NCI-H1694 (cell line): Measurements from ENCODE around the gene SPX.

Source experiments
- DNase-seq: peaks from one replicate; lab custom pipeline; 2025; lab: John Stamatoyannopoulos, UW

SPX gene

DNA sequence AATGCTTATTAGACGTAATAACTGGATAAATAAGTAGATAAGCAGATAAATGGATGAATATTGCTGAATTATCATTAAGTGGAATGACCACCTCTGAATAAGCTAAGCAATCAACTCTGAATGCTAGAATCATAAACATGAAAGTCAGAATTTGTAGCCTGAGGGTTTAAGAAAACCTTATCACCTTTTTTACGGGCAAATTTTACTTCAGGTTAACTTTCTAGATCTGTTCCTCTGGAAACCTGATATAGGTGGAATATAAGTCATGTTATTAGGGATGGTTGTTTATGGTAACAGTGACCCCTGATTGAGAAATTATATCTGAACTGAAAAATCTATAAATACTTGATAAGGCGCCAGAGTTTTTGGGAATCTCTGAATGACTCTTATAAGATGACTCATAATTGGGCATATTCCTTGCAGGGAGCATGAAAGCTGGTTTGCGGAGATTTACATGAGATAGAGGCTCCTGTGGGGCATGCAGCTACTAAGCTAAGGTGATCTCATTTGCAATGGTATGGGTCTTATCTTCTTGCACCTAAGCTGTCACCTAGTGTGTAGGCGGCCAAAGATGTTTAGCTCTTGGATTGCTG lies 12.1 kb downstream of the SPX start:
- DNase-seq = no peak

DNA sequence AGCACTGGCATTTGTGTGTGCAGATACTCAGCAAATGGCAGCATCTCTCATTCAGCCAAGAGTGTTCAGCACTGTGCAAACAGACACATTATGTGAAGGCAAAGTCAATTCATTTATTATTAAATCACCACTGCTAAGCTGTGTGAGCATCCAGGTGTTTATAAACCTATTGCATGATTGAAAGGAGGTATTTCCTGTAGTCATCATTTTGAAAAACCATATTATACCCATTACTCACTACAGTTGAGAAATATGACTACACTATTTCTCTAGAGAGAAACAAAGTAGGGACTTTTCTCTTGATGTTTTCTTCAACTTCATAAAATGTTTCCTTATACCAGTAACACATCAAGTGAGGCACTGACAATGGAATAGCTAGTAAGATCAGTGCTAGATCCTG lies 13.7 kb downstream of the SPX start:
- no peak for DNase-seq

DNA sequence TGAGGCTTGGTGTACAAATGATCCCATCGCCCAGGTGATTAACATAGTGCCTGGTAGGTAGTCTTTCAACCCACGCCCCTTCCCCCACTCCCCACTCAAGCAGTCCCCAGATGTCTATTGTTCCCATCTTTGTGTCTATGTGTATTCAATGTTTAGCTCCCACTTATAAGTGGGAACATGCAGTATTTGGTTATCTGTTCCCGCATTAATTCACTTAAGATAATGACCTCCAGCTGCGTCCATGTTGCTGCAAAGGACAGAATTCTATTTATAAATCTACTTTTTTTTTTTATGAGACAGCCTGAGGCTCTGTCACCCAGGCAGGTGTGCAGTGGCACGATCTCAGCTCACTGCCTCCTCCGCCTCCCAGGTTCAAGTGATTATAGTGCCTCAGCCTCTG lies 15.7 kb downstream of the SPX start:
- no peak for DNase-seq

DNA sequence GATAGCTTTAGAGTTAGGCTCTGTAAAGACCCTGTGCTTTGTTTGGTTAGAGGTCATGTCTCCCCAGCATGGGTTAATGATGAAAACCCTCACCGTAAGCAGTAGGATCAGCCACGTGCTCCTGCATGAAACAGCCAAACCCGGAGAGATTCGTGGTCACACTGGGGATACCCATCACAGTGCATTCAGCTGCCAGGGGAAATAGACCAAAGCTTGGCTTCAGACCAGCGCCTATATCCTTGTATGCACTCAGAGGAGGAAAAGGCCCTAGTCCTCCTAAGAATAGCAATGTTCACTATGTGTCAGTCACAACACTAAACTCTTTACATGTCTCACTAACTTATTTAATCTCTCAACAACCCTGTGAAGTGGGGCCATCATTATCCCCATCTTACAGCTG lies 16.3 kb downstream of the SPX start:
- DNase-seq = no peak

DNA sequence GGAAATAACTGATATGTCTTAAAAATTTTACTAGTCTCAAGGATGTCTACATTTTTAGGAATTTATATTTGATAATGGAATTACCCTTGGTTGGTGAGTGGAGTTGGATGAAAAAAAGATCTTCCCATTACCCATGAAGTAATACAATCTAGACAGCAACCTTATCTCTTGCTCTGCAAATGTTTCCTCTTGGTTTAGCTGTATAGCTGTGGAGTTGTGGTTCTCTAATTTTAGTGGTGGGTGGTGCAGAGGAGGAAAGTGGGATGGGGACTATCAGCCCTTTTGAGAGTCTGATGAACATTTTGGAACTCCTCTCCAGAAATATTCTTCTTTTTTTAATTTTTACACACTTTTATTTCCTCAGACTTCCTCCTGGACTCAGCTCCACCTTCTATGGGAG lies 17.1 kb downstream of the SPX start:
- DNase-seq = no peak

DNA sequence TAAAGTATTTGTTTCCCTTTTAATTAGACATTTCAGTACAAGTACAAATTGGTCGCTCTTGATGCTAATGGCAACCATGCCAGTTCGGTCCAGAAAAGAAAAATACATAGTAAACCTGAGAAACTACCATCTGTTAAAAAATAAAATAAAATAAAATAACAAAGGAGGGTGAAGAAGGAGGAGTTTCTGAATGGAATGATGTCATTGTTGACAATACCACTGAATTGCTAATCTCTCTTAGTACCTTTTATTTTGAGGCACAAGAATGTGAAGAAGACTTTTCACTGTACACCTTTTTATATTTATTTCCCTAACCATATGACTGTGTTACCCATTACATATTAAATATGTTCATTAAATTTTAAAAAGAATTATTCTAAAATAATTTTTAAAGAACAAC lies 19.5 kb downstream of the SPX start:
- no peak for DNase-seq

DNA sequence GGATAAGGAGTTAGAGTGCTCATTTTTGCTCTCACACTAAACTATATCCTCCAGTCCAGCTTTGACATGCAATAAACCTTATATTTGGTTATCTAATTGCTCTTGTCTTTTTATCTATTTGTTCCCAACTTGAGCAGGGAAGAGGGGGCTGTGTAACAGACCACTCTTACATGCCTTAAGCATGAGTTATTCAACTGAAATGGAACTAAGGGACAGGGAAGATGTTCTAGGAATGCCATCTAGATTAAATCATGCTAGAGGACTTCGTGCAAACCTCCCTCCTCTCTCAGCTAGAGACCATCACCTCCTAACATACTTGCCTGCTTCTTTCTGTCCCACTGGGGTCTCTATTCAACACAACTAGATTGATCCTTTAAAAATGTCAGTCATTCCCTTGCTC lies 20.6 kb downstream of the SPX start:
- DNase-seq = no peak

DNA sequence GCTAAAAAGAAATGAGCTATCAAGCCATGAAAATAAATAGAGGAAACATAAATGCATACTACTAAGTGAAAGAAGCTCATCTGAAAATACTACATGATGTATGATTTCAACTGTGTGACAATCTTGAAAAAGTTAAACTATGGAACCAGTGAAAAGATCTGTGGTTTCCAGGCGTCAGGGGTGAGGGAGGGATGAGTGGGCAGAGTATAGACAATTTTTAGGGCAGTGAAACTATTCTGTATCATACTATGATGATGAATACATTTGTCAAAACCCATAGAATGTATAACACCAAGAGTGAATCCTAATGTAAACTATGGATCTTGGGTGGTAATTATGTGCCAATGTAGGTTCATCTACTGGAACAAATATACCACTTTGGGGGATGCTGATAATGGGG lies 21.3 kb downstream of the SPX start:
- no peak for DNase-seq

DNA sequence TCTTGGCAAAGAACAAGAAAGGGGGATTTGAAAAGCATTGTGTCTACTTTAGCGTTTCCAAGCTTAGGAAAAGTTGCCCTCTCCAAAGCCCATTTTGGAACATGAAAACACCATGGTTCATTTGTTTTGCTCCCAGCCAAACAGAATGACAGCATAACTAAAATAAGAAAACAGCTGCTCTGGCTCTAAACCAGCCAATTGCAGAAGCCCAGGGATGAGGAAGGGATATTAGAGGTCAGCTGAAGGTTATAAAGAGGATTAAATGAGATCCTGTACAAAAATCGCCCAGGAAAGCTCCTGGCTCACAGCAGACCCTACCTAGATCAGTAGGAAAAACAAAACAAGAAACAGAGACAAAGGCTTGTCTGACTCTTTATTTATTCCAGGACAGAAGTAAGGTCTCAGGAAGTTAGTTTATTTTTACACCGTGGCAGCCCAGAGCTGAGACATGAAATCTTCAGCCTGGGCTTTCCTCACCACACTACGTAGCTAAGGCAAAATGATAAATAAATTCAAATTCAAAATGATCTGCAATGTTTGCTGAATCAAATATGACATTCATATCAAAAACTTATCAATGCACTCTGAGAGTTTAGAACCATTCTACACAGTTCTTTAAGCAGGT lies 25.9 kb downstream of the SPX start:
- DNase-seq = peak; percentile 90

DNA sequence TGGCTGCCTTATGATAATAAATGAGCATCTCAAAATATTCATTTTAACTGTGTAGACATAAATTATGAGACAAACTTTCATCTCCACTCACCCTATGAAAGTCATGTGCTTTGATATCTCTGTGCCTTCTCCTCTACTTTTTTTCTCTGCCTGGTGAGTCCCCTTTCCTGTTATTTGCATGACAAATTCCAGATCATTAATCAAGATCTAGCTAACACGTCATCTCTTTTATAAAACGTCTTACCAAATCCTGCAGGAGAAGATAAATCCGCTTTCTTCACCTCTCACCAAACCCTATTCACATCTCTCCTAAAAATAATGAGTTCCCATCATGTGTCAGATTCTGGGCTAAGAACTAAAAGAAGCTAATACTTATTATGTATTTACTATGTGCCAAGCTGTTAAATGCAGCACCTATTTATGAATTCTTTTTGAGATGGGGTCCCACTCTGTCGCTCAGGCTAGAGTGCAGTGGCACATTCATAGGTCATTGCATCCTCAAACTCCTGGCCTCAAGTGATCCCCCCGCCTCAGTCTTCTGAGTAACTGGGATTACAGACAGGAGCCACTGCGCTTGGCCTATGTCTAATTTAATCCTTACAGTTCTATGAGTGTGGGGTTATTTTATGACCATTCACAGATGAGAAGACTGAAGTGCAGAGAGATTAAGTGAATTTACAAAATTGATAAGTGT lies 26.7 kb downstream of the SPX start:
- DNase-seq = no peak

DNA sequence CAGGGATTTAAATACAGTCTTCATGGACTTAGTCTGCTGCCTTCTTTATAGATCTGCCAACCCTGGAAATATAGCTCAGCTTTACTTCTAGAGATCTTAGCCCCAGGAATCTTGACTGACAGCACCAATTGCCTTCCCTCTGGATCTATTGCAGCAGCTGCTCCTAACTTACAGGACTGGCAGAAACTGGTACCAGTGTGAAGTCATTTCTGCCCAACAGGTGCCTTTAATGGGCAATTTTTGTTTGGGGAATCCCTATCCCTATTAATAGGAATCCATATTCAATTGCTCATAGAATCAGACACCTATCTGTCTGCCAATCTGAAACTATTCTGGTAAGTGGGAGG lies 27.2 kb downstream of the SPX start:
- no peak for DNase-seq

DNA sequence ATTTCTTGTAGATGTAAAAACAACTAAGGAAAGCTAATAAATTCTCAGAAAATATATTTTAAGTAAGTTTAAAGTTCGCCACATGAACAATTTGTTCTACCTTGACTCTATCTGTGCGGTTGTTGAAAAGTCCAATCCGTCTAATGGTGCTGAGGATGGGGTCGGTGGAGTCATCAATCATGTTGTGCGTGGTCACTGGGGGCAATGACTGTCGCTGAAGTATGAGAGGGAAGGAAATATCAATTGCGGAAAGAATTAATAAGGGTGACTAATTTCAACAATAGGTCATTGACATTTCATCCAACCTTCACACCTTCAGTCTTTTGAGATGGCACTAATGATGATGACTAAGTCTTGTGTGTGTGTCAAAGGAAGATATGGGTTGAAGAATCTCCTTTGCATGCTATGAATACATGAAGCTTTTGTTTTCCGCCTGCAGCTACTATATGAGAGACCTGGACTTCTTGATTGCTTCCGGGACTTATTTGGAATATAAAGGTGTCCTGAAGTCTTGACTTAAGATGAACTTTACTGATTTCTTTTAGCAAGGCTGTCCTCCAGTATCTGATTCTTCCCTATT lies 32.1 kb downstream of the SPX start:
- DNase-seq = no peak

DNA sequence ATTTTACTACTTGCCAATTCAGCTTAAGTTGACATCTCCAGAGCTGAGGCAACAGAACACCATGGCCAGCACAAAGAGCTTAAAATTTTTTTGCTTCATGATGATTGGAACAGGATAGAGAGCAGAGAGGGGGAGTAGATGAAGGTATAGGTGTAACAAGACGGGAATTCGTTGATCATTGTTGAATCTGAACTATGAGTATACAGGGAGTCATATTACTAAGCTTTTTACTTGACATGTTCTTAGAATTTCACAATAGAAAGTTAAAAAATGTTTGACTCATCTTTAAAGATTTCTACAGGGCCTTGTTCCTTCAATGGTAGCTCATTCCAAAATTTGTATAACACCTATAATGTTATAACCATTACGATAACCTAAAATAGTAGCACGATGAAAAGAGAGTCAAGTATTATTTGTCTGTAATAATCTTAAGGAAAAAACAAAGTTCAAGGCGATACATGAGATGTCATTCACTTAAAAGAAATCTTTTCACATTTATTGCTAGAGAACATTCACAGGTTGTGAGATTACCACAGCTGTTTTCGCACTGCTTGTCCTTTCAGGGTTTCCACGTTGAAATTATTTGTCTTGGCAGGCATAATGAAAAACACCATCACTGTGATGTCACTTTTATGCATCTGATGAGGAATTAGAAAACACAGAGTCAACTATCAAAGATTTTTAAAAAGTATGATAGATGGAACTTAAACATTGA lies 33.9 kb downstream of the SPX start:
- DNase-seq = no peak

DNA sequence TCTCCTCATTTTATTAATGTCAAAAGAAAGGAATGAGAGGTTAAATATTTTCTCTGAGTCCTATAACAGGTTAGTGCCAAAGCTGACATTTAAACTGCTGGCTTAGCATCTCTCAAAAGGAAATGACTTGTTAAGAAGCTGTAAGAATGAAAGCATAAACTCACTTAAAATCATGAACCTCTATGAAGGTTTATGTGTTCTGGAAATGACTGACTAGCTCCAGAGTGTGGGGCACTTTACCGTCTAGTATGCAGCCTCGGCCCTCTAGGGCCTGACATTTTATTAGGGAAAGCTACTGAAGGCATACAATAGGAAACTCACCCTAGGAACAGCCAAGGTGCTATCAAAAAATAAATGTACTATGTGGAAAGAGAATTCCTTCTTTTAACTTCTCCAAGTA lies 35.1 kb downstream of the SPX start:
- DNase-seq = no peak

DNA sequence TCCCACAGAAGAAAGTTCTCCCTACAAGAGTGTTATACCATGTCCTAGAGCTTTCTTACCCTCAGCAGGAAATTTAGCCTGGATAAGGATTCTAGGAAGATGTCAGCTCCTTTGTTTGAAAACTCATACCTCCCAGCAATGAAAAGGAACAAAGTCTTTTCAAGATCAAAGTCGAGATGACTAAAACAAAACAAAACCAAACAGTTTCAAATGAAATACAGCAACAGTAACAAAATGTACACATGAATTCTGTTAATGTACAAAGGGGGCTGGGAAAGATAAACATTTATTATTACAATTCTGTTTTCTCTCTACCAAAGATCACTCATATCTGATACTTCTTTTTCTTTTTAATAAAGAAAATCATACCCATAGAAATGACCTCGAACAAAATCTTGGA lies 36.8 kb downstream of the SPX start:
- DNase-seq = no peak

DNA sequence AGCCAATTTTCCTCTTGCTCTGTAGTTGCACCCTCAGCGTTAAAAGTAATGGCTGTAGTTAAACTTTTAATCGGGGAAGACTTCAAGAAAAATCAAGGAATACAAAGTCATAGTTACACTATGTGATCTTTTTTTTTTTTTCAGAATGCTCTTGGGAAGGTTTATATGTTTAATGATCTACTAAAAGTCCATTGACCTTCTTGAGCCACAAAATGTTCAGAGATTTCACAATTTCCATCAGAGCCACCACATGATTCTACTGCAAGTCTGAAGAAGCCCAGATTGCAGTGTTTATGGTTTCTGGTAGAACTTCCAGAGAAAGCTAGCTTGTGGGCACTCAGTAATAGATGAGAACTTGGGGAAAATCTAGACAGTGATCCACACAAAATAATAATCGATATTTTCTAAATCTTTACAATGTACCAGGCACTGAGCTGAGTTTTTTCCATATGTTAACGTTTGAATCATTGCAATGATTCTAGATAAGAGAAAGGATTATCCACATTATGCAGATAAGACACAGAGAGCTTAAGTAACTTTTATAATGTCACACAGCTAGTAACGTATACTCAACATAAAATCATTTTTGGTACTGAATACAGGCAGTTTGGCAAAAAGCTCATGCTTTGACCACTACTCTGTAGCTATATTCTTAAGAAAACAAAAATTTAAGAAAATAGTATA lies 40.3 kb downstream of the SPX start:
- no peak for DNase-seq

DNA sequence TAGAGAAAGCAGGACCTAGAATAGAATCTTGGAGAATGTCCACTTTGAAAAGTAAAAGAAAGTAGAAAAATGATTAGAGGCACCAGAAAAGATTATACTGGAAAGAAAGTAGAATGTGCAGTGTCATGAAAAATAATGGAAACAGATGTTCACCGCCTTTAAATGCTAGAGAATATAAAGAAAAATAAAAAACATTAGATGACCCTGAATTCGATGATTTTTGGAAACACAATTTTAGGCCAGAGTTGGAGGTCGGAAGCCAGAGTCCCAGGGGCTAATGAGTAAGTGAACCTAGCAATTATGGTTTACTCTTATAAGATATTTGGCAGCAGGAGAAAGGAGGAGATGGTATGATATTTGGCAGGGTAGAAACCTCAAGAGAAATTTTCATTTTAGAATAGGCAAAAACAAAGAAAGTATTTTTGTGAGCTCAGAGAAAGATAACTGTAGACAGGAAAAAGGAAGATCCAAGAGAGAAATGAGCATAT lies 40.9 kb downstream of the SPX start:
- no peak for DNase-seq

DNA sequence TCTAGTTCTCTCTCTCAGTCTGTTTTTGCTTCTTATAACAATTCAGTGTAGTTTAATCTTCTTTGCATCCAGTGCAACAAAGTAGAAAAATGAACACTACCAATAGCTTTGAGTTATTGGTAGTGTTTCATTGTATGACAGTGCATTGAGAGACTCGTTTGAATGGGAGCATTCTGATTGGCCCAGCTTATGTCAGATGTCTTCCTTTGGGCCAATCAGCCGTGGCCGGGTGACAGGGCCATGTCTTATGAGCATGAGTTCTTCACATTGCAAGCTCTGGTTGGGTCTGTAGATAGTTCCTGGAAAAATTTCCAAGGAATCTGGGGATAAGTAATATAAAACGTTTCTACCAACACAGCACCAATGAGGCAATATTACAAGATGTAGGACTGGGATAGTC lies 42.0 kb downstream of the SPX start:
- no peak for DNase-seq

DNA sequence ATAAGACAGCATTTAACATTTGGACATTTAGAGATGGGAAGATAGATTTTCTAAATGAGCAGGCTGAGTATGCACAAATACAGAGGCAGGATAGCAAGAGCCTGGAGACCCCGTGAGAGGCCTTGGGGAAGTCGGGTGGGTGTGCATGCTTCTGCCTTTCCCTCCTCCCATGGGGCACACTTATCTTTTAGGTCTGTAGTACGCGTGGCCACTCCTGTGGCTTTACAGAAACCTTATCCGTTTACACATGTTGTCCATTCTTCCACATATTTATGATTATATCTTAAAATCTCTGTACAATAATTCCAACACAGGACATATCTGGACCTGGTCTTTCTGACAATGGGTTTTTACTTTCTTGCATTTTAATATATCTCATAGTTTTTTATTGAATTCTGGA lies 45.0 kb downstream of the SPX start:
- no peak for DNase-seq

DNA sequence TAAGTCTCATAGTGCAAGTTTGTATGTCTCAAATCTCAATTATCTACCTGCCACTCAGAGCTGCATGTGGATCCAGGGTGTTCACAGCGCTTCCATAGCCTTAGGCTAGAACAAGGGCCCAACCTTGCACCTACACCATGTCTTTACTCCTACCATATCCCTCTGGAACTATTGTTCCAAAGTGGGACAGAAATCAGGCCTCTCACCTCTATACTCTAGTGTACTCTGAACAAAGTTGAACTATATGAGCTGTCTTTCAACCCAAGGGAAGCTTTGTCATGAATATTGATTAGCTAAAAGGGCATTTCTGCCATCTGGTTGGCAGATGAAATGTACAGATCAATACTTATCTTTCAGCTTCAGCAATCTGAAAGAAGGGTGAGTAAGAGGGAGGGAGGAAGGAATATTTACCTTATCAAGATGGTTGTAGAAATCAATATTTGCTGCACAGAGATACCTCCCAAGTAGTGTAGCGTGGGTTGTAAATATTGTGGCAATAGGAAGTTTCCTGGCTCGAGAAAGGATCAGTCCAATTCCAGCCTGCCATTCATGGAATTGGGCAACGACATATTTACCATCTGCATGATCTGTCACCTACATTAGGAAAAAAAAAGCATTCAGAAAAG lies 47.8 kb downstream of the SPX start:
- DNase-seq = no peak

DNA sequence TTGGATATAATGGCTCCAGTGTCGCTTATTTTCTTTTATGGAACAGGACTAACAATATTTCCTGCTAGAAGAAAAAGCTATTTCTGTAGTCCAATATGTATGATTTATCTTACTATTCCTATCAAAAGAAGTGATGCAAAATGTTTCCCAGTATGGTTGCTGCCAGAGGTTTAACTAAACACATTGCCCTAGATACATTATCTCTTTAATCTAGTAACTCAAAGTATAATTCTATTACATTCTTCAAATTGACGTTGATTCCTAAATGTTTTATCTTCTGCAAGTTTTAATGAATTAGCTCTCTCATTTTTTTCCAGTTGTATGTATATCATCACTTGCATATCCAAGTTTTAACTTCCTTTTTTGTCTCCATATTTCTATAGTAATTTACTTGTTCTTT lies 50.3 kb downstream of the SPX start:
- no peak for DNase-seq

DNA sequence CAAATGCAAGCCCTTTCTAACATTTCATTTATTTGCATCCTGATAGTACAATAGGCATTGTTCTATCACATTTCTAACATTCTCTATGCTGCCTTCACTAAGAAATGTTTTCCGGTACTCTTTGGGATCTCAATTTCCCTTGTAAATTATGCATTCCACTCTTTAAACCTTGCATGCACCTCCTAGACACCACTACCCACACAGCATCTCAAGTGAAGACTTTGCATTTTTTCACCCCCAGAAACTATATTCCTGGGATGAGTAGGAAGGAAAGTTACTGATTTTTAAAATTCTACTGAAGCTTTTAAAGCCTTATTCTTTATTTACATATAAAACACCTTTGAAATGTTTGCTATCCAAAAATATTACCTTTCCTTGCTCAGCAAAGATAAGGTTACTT lies 51.4 kb downstream of the SPX start:
- no peak for DNase-seq
